Ascending aorta (tissue), 2 donors: Measurements from ENCODE around the gene B4GALT7. TPM values are rescaled to one million over a fixed set of nuclear protein-coding genes. Genes with fewer than 3 reads are reported as not detected.

Experiments
- DNase-seq, 2 donors: peaks; one replicate each; pipeline ENCODE4 v3.0.0-alpha.2; 2019; ENCODE audit warnings: low spot score in 2 of 2
- H3K27ac ChIP-seq, 2 donors: fragments of 200-600 bp; sonication (generic); one replicate each; pipeline ENCODE4 v1.5.1; 2016 to 2017; ENCODE audit warnings: mild to moderate bottlenecking in 1 of 2
- H3K27me3 ChIP-seq: fragments of 200-600 bp; sonication (generic); one replicate; pipeline ENCODE4 v1.5.1; 2017
- H3K36me3 ChIP-seq, 2 donors: fragments of 200-600 bp; sonication (generic); one replicate each; pipeline ENCODE4 v1.5.1; 2016
- H3K4me1 ChIP-seq, 2 donors: fragments of 200-600 bp; sonication (generic); one replicate each; pipeline ENCODE4 v1.5.1; 2016 to 2017; ENCODE audit warnings: mild to moderate bottlenecking in 1 of 2
- H3K4me3 ChIP-seq, 2 donors: fragments of 200-600 bp; sonication (generic); one replicate each; pipeline ENCODE4 v1.5.1; 2016 to 2017; ENCODE audit warnings: mild to moderate bottlenecking in 1 of 2
- H3K9me3 ChIP-seq, 2 donors: fragments of 200-600 bp; sonication (generic); one replicate each; pipeline ENCODE4 v1.5.1; 2016
- CTCF ChIP-seq, 3 experiments: fragments of 200-600 bp in 2 of 3; fragments of 450-650 bp in 1 of 3; sonication (generic) in 2 of 3; IDR thresholded peaks; one replicate each; pipeline ENCODE4 v1.5.1; 2016 to 2019; ENCODE audit warnings: antibody characterized with exemption in 3 of 3, mild to moderate bottlenecking in 1 of 3, moderate library complexity in 1 of 3
- intact Hi-C: fragments of 100-400 bp; cut with DNase I; formaldehyde crosslinking; loops from one replicate; pipeline ENCODE4 v1.15.1; 2023
- total RNA-seq: library from RNA; depleted of rRNA; stranded (reverse); fragments of >200 nt; gene quantifications from one replicate; pipeline ENCODE4 v1.1.0, GENCODE V29; 2016

The B4GALT7 gene
- total RNA-seq: 25.7 TPM

DNA sequence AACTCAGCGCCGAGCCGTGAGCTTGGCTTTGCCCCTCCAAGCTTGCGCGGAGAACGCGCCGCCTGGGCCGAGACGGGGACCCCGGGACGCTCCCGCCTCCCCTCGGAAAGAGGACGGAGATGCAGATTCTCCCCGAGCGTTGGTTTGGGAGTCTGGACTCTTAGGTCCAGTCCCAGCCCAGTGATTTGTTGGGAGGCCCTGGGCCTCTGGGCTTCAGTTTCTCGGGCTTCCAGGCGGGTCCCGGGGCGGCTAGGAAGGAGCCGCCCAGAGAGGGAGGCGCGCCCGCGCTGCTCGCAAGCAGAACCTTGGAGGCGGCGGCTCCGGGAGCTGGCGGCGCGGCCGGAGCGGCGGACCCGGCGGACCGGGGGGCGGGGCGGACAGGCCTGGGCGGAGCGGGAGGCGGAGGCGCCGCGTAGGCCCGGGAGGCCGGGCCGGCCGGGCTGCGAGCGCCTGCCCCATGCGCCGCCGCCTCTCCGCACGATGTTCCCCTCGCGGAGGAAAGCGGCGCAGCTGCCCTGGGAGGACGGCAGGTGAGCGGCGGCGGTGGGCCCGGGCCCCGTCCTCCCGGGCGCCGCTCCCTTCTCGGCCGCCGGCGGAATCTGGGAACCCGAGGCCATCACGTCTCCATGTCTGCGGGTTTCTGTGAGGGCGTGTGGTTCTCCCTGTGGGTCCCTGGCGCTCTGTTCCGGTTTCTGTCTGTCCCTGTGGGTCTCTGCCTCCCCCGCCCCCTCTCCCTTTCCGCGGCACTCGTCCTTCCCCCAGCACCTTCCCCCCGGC lies at the start of gene B4GALT7:
Gene B4GALT7 (plus strand): TSS at position 402 of the 777 bp plus-strand sequence. CDS start 79 bp downstream, at position 481.
- peak in 1 of 3 experiments; percentile 26 for TF ChIP-seq CTCF (IDR thresholded peaks at IDR 0.05)
- intact Hi-C loops: loop anchor here (5.0 to 10.0 kb wide), 4 partner anchors 85 to 958 kb away; partner anchors contain the start of genes DDX41, NHP2, PRELID1 and RAB24
- peak in 1 of 2 donors; percentile 90 for DNase-seq
- Histone ChIP-seq H3K4me1 (peaks cover 8 to 12% of the 10 kb centered on the region in 2 donors), H3K9me3 (no peaks in the 10 kb centered on the region), H3K4me3 (peak within 1 kb of the TSS; percentile 97 to 98), H3K27me3 (no peaks in the 10 kb centered on the region), H3K27ac (peak within 1 kb of the TSS; percentile 84 to 92), H3K36me3 (peaks cover 18% of the 10 kb centered on the region in 2 donors)

GRCh38 chr5:177552839-177553455 lies 47.0 kb upstream of the B4GALT7 start:
- H3K27ac ChIP-seq: peak overlapping the region; percentile 77 to 81
- H3K9me3 ChIP-seq: no peaks in the 10 kb centered on the region
- peak overlapping the region; percentile 81 to 87 for H3K4me3 ChIP-seq
- peaks cover 4 to 14% of the 10 kb centered on the region in 2 donors for H3K36me3 ChIP-seq
- intact Hi-C loops: loop anchor here (1.0 kb wide), 1 partner anchor 14 kb away; no protein-coding TSS in a partner anchor
- H3K4me1 ChIP-seq: peaks cover 8 to 37% of the 10 kb centered on the region in 2 donors
- no peak for TF ChIP-seq CTCF (IDR thresholded peaks at IDR 0.05)
- no peaks in the 10 kb centered on the region for H3K27me3 ChIP-seq
- DNase-seq: no peak

DNA sequence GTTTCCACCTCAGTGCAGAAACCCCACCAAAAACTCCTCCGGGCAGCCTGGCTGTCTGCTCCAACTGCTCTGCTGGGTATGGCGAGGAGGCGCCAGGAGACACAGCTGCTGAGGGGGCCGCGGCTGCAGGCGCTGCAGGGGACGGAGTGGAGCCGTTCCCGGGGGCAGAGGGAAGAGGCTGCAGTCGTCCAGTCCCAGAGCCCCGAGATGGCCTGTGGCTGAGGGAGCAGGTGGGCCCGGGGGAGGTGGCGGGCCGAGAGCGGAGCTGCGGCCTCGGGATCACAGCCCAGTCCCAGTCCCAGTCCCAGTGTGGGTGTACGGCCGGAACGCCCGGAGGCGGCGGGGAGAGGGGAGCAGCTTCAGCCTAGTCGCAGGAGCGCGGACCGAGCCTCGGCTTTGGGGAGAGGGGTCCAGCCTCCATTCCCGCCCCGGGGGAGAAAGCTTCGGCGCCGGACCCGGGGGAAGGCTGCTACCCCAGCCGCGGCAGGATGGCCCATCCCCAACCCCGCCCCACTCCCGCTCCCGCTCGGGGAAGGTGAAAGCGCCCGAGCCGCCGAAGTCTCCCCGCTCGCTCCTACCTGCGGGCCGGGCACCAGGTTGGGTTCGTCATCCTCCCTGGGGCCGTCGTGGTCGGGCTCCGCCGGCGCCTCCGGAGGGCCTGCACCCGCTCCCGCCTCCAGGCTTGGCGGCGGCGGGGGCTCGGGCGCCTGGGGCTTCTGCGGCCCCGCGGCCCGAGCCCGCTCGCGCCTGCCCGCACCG lies 46.1 kb upstream of the B4GALT7 start:
- Histone ChIP-seq H3K9me3 (no peaks in the 10 kb centered on the region), H3K36me3 (peaks cover 4 to 14% of the 10 kb centered on the region in 2 donors), H3K27me3 (no peaks in the 10 kb centered on the region), H3K4me1 (peaks cover 8 to 30% of the 10 kb centered on the region in 2 donors), H3K4me3 (peak overlapping the region; percentile 81 to 87), H3K27ac (peak overlapping the region; percentile 77 to 81)
- TF ChIP-seq CTCF (IDR thresholded peaks at IDR 0.05): no peak
- DNase-seq: peak in 1 of 2 donors; percentile 75
- intact Hi-C loops: loop anchor here (1.0 to 2.0 kb wide), 3 partner anchors 15 to 39 kb away; partner anchors contain the start of genes DDX41 and TMED9

GRCh38 chr5:177554474-177555111 lies 45.3 kb upstream of the B4GALT7 start, which contains the start of gene FAM193B:
Gene FAM193B (minus strand): TSS chr5:177554563. CDS start chr5:177554458, 105 bp downstream.
- peak; percentile 76 to 97 for DNase-seq
- peak in 1 of 3 experiments; percentile 16 for TF ChIP-seq CTCF (IDR thresholded peaks at IDR 0.05)
- Histone ChIP-seq H3K27me3 (no peaks in the 10 kb centered on the region), H3K27ac (peak within 1 kb of the TSS; percentile 77 to 81), H3K4me1 (peaks cover 8 to 30% of the 10 kb centered on the region in 2 donors), H3K4me3 (peak within 1 kb of the TSS; percentile 81 to 87), H3K9me3 (no peaks in the 10 kb centered on the region), H3K36me3 (peaks cover 4 to 14% of the 10 kb centered on the region in 2 donors)
- intact Hi-C loops: loop anchor here (2.0 kb wide), 2 partner anchors 38 kb away; partner anchors contain the start of genes DDX41 and TMED9
